GM20431 (cell line): ENCODE results near the gene PIK3C3.

Experiments used
- in situ Hi-C: fragments of 300-500 bp; cut with MseI, MboI; formaldehyde crosslinking; loops from one replicate; pipeline ENCODE4 v1.15.0; 2020; ENCODE audit warnings: low sequenced_read_pairs; ENCODE audit not compliant: unreplicated experiment

Gene PIK3C3

DNA sequence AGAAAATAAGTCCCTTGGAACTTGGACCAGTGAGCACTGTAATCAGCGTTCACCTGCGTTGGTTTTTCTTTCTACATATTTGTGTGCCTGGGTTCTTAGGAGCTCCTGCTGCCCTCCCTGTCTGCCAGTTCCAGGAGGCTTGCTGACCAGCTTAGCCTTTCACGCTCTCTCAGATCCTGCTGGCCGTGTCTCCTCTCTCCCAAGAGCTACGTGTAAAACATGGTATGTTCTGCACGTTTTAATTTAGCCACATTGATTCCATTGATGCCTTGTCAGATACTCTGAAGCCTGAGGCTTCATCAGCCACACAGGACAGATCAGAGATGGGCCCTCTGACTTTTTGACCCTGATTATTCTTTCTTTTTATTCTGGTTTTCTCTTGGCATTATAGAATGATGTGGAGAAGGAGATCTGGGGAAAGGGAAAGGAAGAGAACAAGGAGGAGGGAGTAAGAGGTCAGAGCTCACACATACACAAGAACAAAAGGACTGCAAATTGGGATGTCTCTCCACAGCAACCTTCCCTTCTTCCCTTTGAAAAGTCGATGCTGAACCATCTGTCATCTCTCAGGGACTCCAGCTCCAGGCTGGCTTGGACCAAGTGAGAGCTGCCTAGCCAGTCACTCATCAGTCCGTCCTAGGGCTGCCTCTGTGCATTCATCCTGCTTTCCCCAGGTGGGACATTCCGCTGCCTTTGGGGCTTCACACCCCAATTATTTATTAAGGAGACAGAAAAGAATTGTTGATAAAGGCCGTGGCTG, 152.8 kb downstream of the PIK3C3 start:
- in situ Hi-C loops: loop anchor here (25.0 kb wide), 1 partner anchor 1154 kb away; no protein-coding TSS in a partner anchor

DNA sequence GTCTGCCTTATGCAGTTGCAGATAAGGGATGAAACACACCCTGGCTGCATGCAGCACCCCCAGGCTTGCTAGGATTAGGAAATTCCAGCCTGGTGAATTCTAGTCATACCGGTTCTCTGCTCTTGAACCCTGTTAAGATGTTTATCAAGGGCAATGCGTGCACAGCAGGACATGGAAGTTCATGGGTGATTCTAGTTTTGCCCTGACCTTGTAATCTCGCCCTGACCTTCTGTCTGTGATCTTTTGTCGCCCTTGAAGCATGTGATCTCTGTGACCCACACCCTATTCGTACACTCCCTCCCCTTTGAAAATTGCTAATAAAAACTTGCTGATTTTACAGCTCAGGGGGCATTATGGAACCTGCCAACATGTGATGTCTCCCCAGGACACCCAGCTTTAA, 157.1 kb downstream of the PIK3C3 start:
- in situ Hi-C loops: loop anchor here (25.0 kb wide), 1 partner anchor 1150 kb away; no protein-coding TSS in a partner anchor

DNA sequence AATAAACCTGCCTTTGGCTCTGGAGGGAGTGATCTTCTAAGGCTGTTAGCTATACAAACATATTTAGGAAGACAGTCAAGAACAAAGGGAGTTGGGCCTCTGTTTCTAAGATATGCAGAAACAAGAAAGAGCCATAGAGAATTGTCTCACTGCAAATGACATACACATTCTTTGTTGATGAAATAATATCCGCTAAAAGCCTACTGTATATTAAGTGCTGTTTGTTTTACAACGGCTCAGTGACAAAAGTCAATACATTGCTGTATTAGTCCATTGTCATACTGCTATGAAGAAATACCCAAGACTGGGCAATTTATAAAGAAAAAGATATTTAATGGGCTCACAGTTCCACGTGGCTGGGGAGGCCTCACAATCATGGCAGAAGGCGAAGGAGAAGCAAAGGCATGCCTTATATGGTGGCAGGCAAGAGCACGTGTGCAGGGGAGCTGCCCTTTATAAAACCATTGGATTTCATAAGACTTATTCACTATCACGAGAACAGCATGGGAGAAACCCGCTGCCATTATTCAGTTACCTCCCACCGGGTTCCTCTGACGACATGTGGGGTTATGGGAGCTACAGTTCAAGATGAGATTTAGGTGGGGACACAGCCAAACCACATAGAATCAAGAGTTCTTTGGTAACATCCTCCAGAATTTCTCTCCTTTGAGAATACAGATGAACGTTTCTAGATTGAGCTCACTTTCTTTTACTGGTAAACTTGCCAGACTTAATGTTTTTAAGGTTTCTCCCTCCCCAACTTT, 157.8 kb downstream of the PIK3C3 start:
- in situ Hi-C loops: loop anchor here (25.0 kb wide), 1 partner anchor 1149 kb away; no protein-coding TSS in a partner anchor

DNA sequence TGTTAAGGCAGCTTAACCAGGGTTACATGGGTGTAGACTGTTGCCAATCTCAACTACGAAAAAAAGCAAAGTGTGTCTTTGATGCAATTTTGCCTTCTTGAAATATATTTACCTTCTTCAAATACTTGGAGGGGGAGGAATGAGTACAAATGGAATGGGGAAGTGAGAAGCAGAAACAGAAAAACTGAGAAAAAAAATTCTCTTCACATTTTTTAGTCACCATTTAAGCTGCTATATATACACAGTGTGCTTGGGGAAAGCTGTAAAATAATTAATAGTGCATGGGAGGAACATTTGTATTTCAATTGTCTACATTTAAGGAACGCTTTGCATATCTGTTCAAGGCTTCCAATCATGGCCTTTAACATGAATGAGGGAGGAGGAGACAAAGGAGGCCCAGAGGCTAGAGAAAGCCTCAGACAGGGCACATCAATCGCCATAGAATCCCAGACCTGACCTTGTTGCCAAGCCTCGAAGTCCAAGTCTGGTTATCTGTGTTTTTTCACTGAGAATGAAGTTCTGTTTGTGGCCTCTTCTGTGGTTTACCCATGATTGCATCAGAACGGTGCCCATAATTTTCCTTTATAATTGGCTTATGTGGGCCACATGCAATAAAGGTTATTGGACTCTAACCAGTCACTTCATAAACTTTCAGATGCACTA, 158.6 kb downstream of the PIK3C3 start:
- in situ Hi-C loops: loop anchor here (25.0 kb wide), 1 partner anchor 1149 kb away; no protein-coding TSS in a partner anchor

DNA sequence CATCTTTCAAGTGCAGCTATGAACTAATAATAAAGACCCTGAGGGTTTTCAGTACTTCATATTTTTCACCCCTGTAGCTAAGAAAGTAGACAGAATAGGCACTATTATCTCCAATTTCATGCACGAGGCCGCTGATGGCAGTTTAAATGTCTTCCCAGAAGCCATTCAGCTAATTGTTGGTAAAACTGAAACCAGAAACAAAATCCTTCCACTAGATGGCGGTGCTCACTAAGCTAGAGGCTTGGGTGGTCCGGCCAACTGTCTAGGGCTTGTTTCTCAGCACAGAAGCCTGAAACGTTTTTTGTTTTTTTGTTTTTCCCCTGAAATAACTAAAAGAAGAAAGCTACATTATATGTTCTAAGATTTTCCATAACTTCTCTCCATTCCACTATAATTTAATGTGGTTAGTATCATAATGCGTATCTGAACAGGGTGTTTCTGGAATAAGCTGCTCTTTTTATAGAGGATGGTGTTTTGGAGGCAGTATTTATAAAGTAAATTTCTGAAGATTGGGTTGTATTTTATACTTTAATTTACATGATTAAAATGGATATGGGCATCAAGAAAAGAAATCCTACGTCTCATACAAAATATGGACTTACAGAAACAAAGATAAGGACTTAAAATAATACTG, 159.4 kb downstream of the PIK3C3 start:
- in situ Hi-C loops: loop anchor here (25.0 kb wide), 1 partner anchor 1148 kb away; no protein-coding TSS in a partner anchor

DNA sequence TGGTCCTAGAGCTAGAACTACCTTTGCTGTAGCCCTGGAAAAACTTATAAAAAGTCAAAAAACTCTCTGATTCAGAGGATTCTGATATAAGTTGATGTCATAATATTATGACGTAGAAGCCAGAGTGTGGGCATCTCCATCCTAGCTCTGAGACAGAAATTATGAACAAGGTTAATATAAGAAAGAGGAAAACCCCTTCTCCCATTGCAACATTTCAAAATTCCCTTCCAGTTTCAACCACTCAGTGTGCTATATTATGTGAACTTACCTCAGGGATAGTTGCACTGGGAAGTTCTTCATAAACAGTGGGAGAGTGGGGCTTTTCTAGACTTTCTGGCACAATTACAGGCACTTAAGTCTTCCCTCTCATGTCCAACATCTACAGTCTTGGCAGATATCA, 171.6 kb downstream of the PIK3C3 start:
- in situ Hi-C loops: no loop called here

DNA sequence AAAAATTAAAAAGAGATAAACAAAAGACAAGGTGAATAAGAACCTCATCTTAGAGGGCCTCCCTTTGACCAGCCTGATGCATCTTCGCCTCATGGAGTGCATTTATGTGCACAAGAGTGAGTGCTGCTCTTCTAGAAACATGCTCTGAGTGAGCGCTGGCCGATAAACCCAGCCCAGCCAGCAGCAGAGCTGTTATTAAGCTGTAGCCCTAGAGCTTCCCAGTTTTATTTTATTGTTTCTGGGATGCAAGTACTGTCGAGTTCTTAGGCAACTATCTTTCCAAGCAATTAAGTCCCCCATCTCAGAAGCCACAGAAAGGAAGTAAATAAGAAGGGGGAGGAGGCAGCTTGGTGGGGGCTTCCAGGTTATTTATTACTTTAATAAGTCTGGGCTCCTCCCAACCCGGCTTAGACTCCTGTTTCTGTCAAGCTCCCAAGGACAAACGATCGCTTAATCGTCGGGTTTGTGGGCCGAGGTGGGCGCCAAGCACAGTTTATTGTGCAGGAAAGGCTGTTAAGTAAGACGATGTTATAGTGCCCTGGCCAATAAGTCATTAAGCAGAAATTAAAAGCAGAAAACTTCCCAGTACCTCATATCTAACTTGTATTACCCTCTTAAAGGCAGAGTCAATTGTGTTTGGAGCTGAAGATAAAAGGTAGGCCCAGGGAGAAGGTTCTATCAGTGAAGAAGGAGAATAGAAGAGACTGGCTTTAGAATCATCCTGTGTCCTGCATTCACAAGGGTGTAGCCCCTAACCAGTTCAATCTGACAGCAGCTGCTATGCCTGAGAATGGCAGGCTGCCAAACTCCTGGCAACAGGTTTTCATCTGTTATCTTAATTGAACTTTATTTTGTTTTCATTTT, 176.3 kb downstream of the PIK3C3 start:
- in situ Hi-C loops: no loop called here

DNA sequence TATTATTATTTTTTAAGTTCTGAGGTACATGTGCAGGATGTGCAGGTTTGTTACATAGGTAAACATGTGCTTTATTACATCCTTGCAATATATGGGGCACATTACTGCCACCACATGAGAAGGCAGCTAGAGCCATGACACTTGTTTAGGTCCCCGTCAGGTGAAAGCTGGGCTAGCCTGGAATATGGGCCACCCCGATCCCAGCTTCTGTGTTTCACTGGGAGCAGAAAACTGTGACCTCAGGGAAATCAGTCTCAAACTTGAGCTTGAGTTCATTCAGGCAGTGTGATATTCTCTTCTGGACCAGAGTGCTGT, 176.9 kb downstream of the PIK3C3 start:
- in situ Hi-C loops: no loop called here
